ENCODE measurements around the gene RFTN1.

Gene RFTN1

GRCh38 chr3:16298891-16299290, 214.6 kb downstream of the RFTN1 start:
- no peak for TF ChIP-seq CTCF (IDR thresholded peaks at IDR 0.05; ENCODE audit: low read depth, low read length)
- no peak overlapping the region for H3K4me3 ChIP-seq (ENCODE audit: low read depth, low read length)

- H3K4me3 ChIP-seq (ENCODE audit: low read depth, low read length) = no peak overlapping the region
- TF ChIP-seq CTCF (IDR thresholded peaks at IDR 0.05; ENCODE audit: low read depth, low read length) = no peak
These were observed 215.3 kb downstream of the RFTN1 start for GRCh38 chr3:16297997-16298885.

GRCh38 chr3:16295298-16295890, 218.1 kb downstream of the RFTN1 start:
- no peak overlapping the region for H3K4me3 ChIP-seq (ENCODE audit: low read depth, low read length)
- TF ChIP-seq CTCF (IDR thresholded peaks at IDR 0.05; ENCODE audit: low read depth, low read length) = no peak

- no peak for TF ChIP-seq CTCF (IDR thresholded peaks at IDR 0.05; ENCODE audit: low read depth, low read length)
- H3K4me3 ChIP-seq (ENCODE audit: low read depth, low read length) = no peak overlapping the region
These were observed 218.7 kb downstream of the RFTN1 start for GRCh38 chr3:16294844-16295243.

GRCh38 chr3:16290827-16291196, 222.7 kb downstream of the RFTN1 start:
- H3K4me3 ChIP-seq (ENCODE audit: low read depth, low read length) = no peak overlapping the region
- no peak for TF ChIP-seq CTCF (IDR thresholded peaks at IDR 0.05; ENCODE audit: low read depth, low read length)

GRCh38 chr3:16290007-16290826, 223.3 kb downstream of the RFTN1 start:
- no peak overlapping the region for H3K4me3 ChIP-seq (ENCODE audit: low read depth, low read length)
- peak; percentile 67 for TF ChIP-seq CTCF (IDR thresholded peaks at IDR 0.05; ENCODE audit: low read depth, low read length)

All from WI38 (cell line).